MCF 10A (cell line): ENCODE measurements around the gene LZTS3. TPM values are rescaled to one million over a fixed set of nuclear protein-coding genes. Genes with fewer than 3 reads are reported as not detected.
"Not testable (repeated sequence)": the region's sequence is repeated elsewhere in the genome, so short reads cannot be mapped to it uniquely, and the experiment has no call there.

Experiments used
- BruUV-seq: library from RNA; stranded (reverse); fragments of 400-500 nt; replicated peaks from 2 replicates; lab custom pipeline; 2021; lab: Mats Ljungman, UMichigan
- CTCF ChIA-PET: fragments of 300-600 bp; sonication (Branson Sonifier 250); formaldehyde crosslinking; extraction: SDS; loops from one replicate; lab custom pipeline; 2021; ENCODE audit warnings: antibody characterized with exemption, inconsistent platforms; lab: Yijun Ruan, JAX
- POLR2A ChIA-PET: fragments of 300-600, 350-650 bp; sonication (Branson Sonifier 250); formaldehyde crosslinking; extraction: SDS; loops from one replicate; lab custom pipeline; 2020; ENCODE audit warnings: antibody characterized with exemption, inconsistent platforms; lab: Yijun Ruan, JAX
- DNase-seq: peaks from one replicate; pipeline ENCODE4 v3.0.0-alpha.2; 2018; ENCODE audit not compliant: unreplicated experiment
- H3K27ac Mint-ChIP-seq: one replicate; pipeline ENCODE4 v1.8.0; 2022; ENCODE audit warnings: mild to moderate bottlenecking, low read depth, mixed read lengths; ENCODE audit not compliant: unreplicated experiment
- H3K27me3 Mint-ChIP-seq: one replicate; pipeline ENCODE4 v1.8.0; 2022; ENCODE audit warnings: mixed read lengths; ENCODE audit not compliant: insufficient read depth, unreplicated experiment
- H3K36me3 Mint-ChIP-seq: one replicate; pipeline ENCODE4 v1.8.0; 2022; ENCODE audit warnings: mild to moderate bottlenecking, moderate library complexity, mixed read lengths; ENCODE audit not compliant: insufficient read depth, unreplicated experiment
- H3K4me1 Mint-ChIP-seq: one replicate; pipeline ENCODE4 v1.8.0; 2022; ENCODE audit warnings: mixed read lengths; ENCODE audit not compliant: insufficient read depth, unreplicated experiment
- H3K4me3 Mint-ChIP-seq: one replicate; pipeline ENCODE4 v1.8.0; 2022; ENCODE audit warnings: mild to moderate bottlenecking, moderate library complexity, mixed read lengths; ENCODE audit not compliant: unreplicated experiment
- H3K9me3 Mint-ChIP-seq: one replicate; pipeline ENCODE4 v1.8.0; 2022; ENCODE audit warnings: mixed read lengths; ENCODE audit not compliant: unreplicated experiment
- intact Hi-C: fragments of 100-400 bp; cut with micrococcal nuclease; formaldehyde crosslinking; loops from 2 replicates; pipeline ENCODE4 v1.14.1; 2022
- total RNA-seq: library from RNA; stranded (reverse); gene quantifications from 2 replicates; pipeline ENCODE4 v1.2.3, GENCODE V29; 2022
- TF ChIP-seq, protein P1 (sequence below): fragments of 200-600 bp; IDR thresholded peaks from one replicate; pipeline ENCODE4 v1.8.0; 2022; ENCODE audit warnings: antibody characterized with exemption, mild to moderate bottlenecking; ENCODE audit not compliant: unreplicated experiment

The LZTS3 gene
- total RNA-seq, 1 experiment from 2014 or later = 5.3 TPM

DNA sequence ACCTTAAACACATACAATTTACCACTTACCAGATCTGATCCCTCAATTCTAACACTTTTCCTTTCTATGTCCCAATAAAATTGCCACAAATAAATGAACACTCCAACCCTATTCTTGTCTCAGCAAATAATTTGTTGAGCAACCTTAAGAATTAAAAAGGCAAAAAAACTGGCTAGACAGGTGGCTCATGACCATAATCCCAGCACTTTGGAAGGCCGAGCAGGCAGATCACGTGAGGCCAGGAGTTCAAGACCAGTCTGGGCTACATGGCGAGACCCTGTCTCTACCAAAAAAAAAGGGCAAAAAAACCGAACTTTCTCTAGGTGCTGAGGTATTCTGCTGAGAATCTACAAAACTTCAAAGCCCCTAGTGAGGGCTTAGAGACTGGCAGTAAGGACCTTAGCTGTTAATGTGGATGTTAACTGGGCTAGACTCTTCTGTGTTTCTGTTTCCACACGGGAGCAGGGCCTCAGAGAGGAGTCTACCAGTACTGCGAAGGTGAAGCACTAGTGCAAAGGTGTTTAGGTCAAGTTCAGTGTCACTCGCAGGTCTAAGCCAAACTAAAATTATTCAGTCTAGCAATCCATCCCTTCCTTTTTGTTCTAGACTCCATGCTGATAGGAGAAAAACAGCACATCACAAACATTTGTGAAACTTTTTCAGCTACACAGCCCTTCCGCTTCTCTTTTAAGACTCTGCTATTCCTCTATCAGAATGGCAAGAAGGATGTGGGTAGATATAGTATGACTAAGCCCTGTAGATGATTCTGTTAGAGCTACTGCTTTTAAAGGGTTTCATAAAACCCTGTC is 16.3 kb downstream of the LZTS3 start:
- H3K4me1 Mint-ChIP-seq = peaks cover 19% of the 10 kb centered on the region
- no peaks in the 10 kb centered on the region for H3K9me3 Mint-ChIP-seq
- CTCF ChIA-PET = interaction anchor here (0.6 to 1.5 kb wide), 7 partner anchors 9 to 317 kb away, joined by 3 to 8 read pairs (median 4); partner anchors contain the start of genes PCED1A and VPS16
- TF ChIP-seq, protein P1, sequence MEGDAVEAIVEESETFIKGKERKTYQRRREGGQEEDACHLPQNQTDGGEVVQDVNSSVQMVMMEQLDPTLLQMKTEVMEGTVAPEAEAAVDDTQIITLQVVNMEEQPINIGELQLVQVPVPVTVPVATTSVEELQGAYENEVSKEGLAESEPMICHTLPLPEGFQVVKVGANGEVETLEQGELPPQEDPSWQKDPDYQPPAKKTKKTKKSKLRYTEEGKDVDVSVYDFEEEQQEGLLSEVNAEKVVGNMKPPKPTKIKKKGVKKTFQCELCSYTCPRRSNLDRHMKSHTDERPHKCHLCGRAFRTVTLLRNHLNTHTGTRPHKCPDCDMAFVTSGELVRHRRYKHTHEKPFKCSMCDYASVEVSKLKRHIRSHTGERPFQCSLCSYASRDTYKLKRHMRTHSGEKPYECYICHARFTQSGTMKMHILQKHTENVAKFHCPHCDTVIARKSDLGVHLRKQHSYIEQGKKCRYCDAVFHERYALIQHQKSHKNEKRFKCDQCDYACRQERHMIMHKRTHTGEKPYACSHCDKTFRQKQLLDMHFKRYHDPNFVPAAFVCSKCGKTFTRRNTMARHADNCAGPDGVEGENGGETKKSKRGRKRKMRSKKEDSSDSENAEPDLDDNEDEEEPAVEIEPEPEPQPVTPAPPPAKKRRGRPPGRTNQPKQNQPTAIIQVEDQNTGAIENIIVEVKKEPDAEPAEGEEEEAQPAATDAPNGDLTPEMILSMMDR = no peak
- H3K27me3 Mint-ChIP-seq = no peaks in the 10 kb centered on the region
- peak overlapping the region; percentile 99 for H3K27ac Mint-ChIP-seq
- H3K36me3 Mint-ChIP-seq = peaks cover 35% of the 10 kb centered on the region
- BruUV-seq = no TSS peak
- H3K4me3 Mint-ChIP-seq = peak overlapping the region; percentile 92
- DNase-seq = no peak
- intact Hi-C loops = no loop called here
- POLR2A ChIA-PET = interaction anchor here (0.7 to 0.9 kb wide), 3 partner anchors 109 to 310 kb away, joined by 3 to 4 read pairs (median 4); no protein-coding TSS in a partner anchor

DNA sequence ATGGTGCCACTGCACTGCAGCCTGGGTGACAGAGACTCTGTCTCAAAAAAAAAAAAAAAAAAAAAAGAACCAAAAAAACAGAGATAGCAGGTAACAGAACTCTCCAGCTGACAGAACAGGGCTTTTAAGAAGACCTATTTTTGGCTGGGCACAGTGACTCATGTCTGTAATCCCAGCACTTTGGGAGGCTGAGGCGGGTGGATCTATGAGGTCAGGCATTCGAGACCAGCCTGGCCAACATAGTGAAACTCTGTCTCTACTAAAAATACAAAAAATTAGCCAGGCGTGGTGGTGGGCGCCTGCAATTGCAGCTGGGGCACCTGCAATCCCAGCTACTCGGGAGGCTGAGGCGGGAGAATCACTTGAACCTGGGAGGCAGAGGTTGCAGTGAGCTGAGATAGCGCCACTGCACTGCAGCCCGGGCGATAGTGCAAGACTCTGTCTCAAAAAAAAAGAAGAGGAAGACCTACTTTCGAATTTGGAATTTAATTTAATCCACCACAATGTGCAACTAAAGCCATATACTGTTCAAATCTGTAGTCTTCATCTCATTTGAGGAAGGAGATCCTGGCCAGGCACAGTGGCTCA is 21.2 kb downstream of the LZTS3 start:
- intact Hi-C loops, POLR2A ChIA-PET, H3K27me3 Mint-ChIP-seq, H3K27ac Mint-ChIP-seq, H3K9me3 Mint-ChIP-seq, BruUV-seq, H3K4me3 Mint-ChIP-seq: not testable (repeated sequence)
- peak; percentile 22 for DNase-seq
- CTCF ChIA-PET = interaction anchor here (0.7 to 2.2 kb wide), 3 partner anchors 12 to 589 kb away, joined by 3 to 17 read pairs (median 4); no protein-coding TSS in a partner anchor
- Mint-ChIP-seq H3K4me1 (peaks cover 13% of the 10 kb centered on the region), H3K36me3 (peaks cover 57% of the 10 kb centered on the region)

DNA sequence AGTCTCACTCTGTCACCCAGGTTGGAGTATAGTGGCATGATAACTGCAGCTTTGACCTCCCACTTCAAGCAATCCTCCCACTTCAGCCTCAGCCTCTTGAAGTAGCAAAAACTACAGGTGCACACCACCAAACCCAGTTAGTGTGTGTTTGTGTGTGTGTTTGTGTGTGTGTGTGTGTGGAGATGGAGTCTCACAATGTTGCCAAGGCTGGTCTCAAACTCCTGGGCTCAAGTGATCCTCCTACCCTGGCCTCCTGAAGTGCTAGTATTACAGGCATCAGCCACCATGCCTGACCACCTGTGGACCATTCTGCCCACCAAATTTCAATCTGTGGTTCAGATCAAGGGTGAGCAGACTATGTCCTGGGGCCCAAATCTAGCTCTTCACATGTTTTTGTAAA is 22.4 kb downstream of the LZTS3 start:
- peaks cover 5% of the 10 kb centered on the region for H3K4me1 Mint-ChIP-seq
- H3K36me3 Mint-ChIP-seq = peaks cover 60% of the 10 kb centered on the region
- DNase-seq = no peak
- ChIA-PET CTCF (interaction anchor here (0.9 to 1.2 kb wide), 2 partner anchors 37 to 98 kb away, joined by 3 read pairs; no protein-coding TSS in a partner anchor), POLR2A (interaction anchor here (1.9 kb wide), 1 partner anchor 9 kb away, joined by 14 read pairs; the partner anchor contains the start of genes FASTKD5 and UBOX5)
- intact Hi-C loops = no loop called here
- no peaks in the 10 kb centered on the region for H3K9me3 Mint-ChIP-seq
- H3K27me3 Mint-ChIP-seq = no peaks in the 10 kb centered on the region
- no TSS peak for BruUV-seq
- H3K27ac Mint-ChIP-seq = no peak overlapping the region
- TF ChIP-seq, protein P1 = no peak
- no peak overlapping the region for H3K4me3 Mint-ChIP-seq

DNA sequence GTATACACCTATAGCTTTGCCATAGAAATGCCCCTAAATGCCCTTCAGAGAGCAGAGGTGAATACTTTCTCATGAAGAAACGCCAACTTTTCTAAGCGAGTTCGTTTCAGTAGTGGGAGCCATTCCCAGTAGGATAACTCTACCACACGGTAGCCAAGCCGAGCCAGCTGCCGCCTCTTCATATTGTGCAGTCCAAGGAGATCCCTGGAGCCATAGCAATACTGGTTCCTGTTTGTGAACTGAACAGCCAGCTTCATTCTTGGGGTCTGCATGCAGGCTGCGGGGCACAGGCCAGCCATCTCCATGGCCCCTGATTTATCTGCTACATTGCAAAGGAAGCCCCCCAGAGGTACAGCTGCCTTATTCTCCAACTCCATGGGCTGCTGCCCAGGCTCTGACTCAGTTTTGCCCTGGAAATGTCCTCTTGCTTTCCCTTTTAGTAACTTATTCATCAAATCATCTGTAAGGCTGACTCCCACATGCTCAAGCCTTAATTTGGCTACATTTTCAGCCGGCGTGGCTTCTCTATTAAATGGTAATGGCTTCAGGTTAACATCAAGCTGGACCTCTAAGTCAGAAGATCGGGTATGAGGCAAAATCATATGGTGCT is 26.5 kb downstream of the LZTS3 start:
- intact Hi-C loops = no loop called here
- H3K9me3 Mint-ChIP-seq = no peaks in the 10 kb centered on the region
- CTCF ChIA-PET = interaction anchor here (0.6 to 1.9 kb wide), 3 partner anchors 18 to 29 kb away, joined by 3 to 7 read pairs (median 3); no protein-coding TSS in a partner anchor
- no peaks in the 10 kb centered on the region for H3K4me1 Mint-ChIP-seq
- peaks cover 60% of the 10 kb centered on the region for H3K36me3 Mint-ChIP-seq
- H3K27ac Mint-ChIP-seq = no peak overlapping the region
- POLR2A ChIA-PET = interaction anchor here (0.7 to 2.7 kb wide), 4 partner anchors 9 to 16 kb away, joined by 3 to 8 read pairs (median 4); partner anchors contain the start of genes FASTKD5 and UBOX5
- TF ChIP-seq, protein P1 = no peak
- no peak for DNase-seq
- no TSS peak for BruUV-seq
- no peaks in the 10 kb centered on the region for H3K27me3 Mint-ChIP-seq
- no peak overlapping the region for H3K4me3 Mint-ChIP-seq
